ENCODE measurements around the gene HOXD11.

Gene HOXD11

DNA sequence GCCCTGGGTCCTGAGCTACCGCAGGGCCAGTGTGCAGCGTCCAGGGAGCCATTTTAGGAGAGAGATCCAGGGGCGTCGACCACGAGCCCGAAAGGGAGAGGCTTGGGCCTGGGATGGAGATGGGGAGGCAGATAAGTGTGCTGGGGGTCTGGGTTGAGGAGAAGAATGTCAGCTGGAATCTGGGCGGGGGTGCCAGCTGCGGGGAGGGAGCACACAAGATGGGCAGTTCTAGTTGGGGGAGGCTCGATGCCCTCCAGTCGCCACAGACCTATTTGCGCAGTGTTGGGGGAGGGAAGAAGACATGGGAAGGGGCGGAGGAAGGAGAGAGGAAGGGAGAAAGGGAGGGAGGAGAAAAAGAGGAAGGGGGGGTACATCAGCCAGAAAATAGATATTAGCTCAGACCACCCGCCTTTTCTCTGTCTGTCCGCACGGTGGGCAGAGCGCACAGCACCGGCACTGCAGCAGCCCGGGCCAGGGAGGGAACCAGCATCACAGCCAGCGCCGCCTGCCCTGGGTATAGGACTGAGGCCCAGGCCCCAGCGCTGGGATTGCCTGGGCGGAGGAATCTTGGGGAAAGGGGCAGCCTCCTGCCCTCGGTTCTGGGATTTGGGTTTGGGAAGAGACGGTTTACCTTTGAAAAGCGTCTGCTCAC, 1.9 kb upstream of the HOXD11 start:
- Histone ChIP-seq H3K9ac (ENCODE audit: low read depth, low read length) (no peak overlapping the region), H3K9me3 (ENCODE audit: insufficient read depth, low read depth, low read length) (peaks cover 5% of the 10 kb centered on the region; the same call in 1 of the 2 replicates), H3K27ac (ENCODE audit: low read length) (no peak overlapping the region), H3K4me1 (ENCODE audit: insufficient read depth, low read length) (no peaks in the 10 kb centered on the region), H3K36me3 (ENCODE audit: insufficient read depth, low read depth, low read length) (no peaks in the 10 kb centered on the region), H3K27me3 (ENCODE audit: insufficient read depth, low read length) (peaks cover 100% of the 10 kb centered on the region), H3K4me3 (ENCODE audit: low read length) (no peak overlapping the region; the same call in 1 of the 2 replicates)

DNA sequence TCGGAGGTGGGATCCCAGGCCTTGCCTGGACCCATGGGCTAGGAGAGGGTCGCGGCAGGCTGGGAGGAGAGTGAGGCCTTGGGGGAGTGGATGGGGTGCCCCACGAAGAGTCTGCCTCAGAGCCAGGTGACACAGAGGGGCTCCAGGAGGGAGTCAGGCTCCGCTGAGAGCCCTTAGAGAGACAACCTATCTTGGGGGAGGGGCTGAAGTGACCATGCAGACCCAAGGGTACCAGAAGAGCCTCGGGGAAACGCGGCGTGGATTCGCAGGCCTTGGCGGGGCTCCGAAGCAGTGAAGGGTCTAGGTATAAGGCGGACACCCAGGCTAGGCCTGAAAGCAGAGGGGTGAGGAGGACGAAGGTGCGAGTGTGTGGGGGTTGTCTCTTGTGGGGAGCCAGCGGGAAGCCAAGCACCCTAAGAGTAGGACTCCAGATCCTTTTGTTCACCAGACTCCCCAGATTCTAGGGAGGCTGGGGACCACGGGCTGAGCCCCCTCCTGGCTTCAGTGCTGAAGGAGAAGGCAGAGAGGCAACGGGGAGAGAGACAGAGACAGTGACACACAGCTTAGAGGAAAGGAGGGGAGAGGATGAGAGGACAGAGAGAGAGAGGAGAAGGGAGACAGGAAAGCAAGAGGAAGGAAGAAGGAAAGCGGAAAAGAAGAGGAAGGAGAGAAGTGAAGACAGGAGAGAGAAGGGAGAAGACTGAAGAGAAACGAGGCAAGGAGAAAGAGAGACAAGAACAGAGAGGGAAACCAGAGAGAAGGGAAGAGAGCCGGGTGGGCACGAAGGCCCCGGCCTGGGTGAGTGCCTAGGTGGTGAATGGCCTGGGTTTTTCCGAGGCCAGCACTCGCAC, 1.1 kb upstream of the HOXD11 start:
- no peak overlapping the region for H3K27ac ChIP-seq (ENCODE audit: low read length)
- H3K4me1 ChIP-seq (ENCODE audit: insufficient read depth, low read length): no peaks in the 10 kb centered on the region
- no peaks in the 10 kb centered on the region for H3K36me3 ChIP-seq (ENCODE audit: insufficient read depth, low read depth, low read length)
- H3K9me3 ChIP-seq (ENCODE audit: insufficient read depth, low read depth, low read length): no peaks in the 10 kb centered on the region; the same call in 1 of the 2 replicates
- peaks cover 100% of the 10 kb centered on the region for H3K27me3 ChIP-seq (ENCODE audit: insufficient read depth, low read length)
- H3K4me3 ChIP-seq (ENCODE audit: low read length): no peak overlapping the region
- H3K9ac ChIP-seq (ENCODE audit: low read depth, low read length): no peak overlapping the region

DNA sequence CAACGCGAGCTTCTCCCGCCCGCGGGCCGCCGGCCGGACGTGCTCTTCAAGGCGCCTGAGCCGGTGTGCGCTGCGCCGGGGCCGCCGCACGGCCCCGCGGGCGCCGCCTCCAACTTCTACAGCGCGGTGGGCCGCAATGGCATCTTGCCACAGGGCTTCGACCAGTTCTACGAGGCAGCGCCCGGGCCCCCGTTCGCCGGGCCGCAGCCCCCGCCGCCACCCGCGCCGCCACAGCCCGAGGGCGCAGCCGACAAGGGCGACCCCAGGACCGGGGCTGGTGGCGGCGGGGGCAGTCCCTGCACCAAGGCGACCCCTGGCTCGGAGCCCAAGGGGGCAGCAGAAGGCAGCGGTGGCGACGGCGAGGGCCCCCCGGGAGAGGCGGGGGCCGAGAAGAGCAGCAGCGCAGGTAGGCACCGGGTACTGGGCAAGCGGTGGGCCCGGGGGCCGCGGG, 676 bp downstream of the HOXD11 start:
- no peak overlapping the region for H3K27ac ChIP-seq (ENCODE audit: low read length)
- no peaks in the 10 kb centered on the region for H3K36me3 ChIP-seq (ENCODE audit: insufficient read depth, low read depth, low read length)
- H3K9me3 ChIP-seq (ENCODE audit: insufficient read depth, low read depth, low read length): no peaks in the 10 kb centered on the region; the same call in 1 of the 2 replicates
- H3K9ac ChIP-seq (ENCODE audit: low read depth, low read length): no peak overlapping the region
- no peak overlapping the region for H3K4me3 ChIP-seq (ENCODE audit: low read length)
- H3K27me3 ChIP-seq (ENCODE audit: insufficient read depth, low read length): peaks cover 100% of the 10 kb centered on the region
- no peaks in the 10 kb centered on the region for H3K4me1 ChIP-seq (ENCODE audit: insufficient read depth, low read length)

DNA sequence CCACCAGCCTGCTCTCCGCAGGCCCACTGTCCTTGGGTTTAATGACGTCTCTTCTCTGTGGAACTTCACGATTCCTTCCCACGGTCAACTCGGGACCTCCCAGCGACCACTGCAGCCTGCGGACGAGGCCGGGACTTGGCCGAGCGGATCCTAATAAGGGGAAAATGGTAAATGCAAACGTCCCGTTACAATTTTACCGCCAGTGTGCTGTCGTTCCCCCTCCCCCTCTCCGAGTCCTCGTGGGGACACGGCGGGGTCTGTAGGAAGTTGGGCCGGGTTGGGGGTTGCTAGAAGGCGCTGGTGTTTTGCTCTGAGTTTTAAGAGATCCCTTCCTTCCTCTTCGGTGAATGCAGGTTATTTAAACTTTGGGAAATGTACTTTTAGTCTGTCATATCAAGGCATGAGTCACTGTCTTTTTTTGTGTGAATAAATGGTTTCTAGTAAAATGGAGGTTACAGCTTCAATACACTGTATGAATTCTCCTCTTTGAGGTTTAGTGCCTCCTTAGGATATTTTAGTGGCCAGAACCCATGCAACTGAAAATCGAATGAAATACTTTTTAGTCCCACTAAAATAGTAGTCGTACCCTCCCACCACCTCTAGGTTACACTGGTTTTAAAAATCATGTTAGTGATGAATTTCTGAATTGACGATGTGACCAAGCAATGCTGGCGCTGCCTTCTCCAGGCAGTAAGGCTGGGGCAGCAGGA, 2.3 kb downstream of the HOXD11 start:
- Histone ChIP-seq H3K9ac (ENCODE audit: low read depth, low read length) (no peak overlapping the region), H3K4me3 (ENCODE audit: low read length) (no peak overlapping the region), H3K4me1 (ENCODE audit: insufficient read depth, low read length) (no peaks in the 10 kb centered on the region), H3K27me3 (ENCODE audit: insufficient read depth, low read length) (peaks cover 100% of the 10 kb centered on the region), H3K36me3 (ENCODE audit: insufficient read depth, low read depth, low read length) (no peaks in the 10 kb centered on the region), H3K27ac (ENCODE audit: low read length) (no peak overlapping the region), H3K9me3 (ENCODE audit: insufficient read depth, low read depth, low read length) (no peaks in the 10 kb centered on the region; the same call in 1 of the 2 replicates)

DNA sequence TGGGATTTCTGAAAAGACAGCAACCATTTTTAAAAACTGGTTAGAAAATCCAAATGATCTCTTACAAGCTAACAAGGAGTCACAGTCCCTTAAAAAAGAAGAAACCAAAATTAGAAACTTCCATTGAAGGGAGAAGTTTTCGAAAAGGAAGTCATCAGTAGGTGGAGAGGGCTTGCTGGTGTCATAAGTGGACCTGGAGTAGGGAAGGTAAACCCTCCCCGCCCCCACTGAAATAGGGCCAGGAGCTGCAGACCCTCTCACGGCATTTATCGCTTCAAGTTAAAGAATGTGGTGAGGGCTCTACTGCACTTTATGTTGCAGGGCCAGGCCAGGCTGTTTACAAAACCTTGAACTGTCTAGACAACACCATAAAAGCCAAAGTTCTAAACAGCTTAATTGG, 2.9 kb downstream of the HOXD11 start:
- Histone ChIP-seq H3K27ac (ENCODE audit: low read length) (no peak overlapping the region), H3K36me3 (ENCODE audit: insufficient read depth, low read depth, low read length) (no peaks in the 10 kb centered on the region), H3K4me1 (ENCODE audit: insufficient read depth, low read length) (no peaks in the 10 kb centered on the region), H3K9ac (ENCODE audit: low read depth, low read length) (no peak overlapping the region), H3K9me3 (ENCODE audit: insufficient read depth, low read depth, low read length) (no peaks in the 10 kb centered on the region; the same call in 1 of the 2 replicates), H3K27me3 (ENCODE audit: insufficient read depth, low read length) (peaks cover 100% of the 10 kb centered on the region), H3K4me3 (ENCODE audit: low read length) (no peak overlapping the region)

DNA sequence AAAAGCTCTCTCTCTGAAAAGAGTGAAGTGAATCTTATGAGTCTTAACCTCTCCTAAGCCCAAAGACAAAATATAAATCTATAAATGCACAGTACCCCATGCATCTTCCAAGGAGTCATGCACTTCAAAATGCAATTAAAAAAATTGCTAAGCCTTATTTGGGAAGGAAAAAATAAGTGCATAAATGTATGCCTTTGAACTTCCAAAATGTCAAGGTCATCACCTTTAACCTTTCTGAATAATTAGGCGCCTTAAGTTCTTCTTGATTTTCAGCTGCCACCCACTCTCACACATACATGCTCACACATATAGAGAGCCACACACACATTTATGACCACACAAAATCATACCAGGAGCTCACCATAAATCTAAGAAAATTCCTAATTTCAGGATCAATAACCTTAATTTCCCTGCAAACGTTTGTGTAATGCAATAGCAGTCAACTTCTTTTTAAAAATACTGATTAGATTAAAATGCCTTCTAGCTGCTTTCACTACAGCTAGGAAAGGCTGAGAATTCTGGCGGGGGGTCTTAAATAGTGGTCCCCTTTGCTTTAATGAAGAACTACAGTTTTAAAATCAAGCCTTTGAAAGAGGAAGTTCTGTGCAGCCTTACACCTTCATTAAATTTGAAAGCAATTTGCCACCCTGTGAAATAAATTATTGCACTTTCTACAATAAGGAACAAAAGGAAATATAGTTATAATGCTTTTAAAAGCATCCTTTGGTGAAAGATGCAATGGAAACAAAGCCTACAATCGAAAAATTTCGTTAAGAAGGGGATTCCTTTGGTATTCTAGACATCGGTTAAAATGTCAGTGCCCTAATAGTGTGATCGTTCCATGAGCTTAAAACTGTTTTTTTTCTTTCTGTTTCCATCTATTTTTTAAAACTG, 3.6 kb downstream of the HOXD11 start:
- H3K9ac ChIP-seq (ENCODE audit: low read depth, low read length): no peak overlapping the region
- peaks cover 100% of the 10 kb centered on the region for H3K27me3 ChIP-seq (ENCODE audit: insufficient read depth, low read length)
- H3K4me3 ChIP-seq (ENCODE audit: low read length): no peak overlapping the region
- H3K27ac ChIP-seq (ENCODE audit: low read length): no peak overlapping the region
- H3K9me3 ChIP-seq (ENCODE audit: insufficient read depth, low read depth, low read length): no peaks in the 10 kb centered on the region; the same call in 1 of the 2 replicates
- no peaks in the 10 kb centered on the region for H3K4me1 ChIP-seq (ENCODE audit: insufficient read depth, low read length)
- no peaks in the 10 kb centered on the region for H3K36me3 ChIP-seq (ENCODE audit: insufficient read depth, low read depth, low read length)

DNA sequence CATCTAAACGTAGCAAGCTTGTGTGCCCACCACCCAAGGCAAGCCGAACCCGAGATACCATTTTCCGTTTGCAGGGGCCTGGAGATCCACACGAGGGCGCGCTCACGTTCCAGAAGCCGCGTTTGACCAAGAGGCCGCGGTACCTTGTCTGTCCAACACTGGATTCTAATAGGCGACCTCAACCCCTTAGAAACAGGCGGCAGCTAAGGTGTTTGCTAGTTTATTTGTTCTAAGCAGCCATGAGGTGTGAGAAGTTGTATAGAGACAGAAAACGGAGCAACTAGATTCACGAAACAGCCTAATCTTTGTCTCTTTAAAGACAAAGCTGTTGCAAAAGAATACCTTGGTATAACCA, 4.2 kb downstream of the HOXD11 start:
- Histone ChIP-seq H3K27ac (ENCODE audit: low read length) (no peak overlapping the region), H3K4me1 (ENCODE audit: insufficient read depth, low read length) (no peaks in the 10 kb centered on the region), H3K9ac (ENCODE audit: low read depth, low read length) (no peak overlapping the region), H3K9me3 (ENCODE audit: insufficient read depth, low read depth, low read length) (no peaks in the 10 kb centered on the region; the same call in 1 of the 2 replicates), H3K4me3 (ENCODE audit: low read length) (no peak overlapping the region), H3K27me3 (ENCODE audit: insufficient read depth, low read length) (peaks cover 100% of the 10 kb centered on the region), H3K36me3 (ENCODE audit: insufficient read depth, low read depth, low read length) (no peaks in the 10 kb centered on the region)

DNA sequence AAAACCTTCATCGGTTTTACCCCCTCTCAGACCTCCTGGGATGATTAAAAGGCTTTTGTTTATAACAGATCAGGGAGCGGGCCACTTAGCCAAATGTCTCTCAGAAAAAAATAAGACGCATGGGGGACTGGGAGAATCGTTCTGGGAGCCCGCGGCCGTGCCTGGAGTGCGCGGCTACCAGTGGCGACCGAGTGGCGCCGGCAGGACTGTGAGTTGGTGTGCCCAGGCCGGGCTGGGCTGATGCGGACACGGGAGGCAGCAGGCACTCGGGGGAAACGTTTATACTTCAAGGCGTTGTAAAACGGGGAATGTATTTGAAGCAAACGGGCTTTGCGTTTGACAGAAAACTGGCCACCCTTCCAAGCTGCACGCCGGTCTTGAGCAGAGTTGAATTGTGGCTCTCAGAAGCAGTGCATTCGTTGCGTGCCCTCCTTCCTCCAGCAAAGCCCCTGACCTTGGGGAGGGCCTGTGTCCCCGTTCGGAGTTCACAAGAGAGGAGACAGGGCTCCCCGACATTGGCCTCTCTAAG, 4.8 kb downstream of the HOXD11 start:
- H3K27ac ChIP-seq (ENCODE audit: low read length): no peak overlapping the region
- peaks cover 100% of the 10 kb centered on the region for H3K27me3 ChIP-seq (ENCODE audit: insufficient read depth, low read length)
- no peaks in the 10 kb centered on the region for H3K4me1 ChIP-seq (ENCODE audit: insufficient read depth, low read length)
- no peak overlapping the region for H3K4me3 ChIP-seq (ENCODE audit: low read length)
- H3K36me3 ChIP-seq (ENCODE audit: insufficient read depth, low read depth, low read length): no peaks in the 10 kb centered on the region
- peaks cover 4% of the 10 kb centered on the region for H3K9me3 ChIP-seq (ENCODE audit: insufficient read depth, low read depth, low read length)
- H3K9ac ChIP-seq (ENCODE audit: low read depth, low read length): no peak overlapping the region

DNA sequence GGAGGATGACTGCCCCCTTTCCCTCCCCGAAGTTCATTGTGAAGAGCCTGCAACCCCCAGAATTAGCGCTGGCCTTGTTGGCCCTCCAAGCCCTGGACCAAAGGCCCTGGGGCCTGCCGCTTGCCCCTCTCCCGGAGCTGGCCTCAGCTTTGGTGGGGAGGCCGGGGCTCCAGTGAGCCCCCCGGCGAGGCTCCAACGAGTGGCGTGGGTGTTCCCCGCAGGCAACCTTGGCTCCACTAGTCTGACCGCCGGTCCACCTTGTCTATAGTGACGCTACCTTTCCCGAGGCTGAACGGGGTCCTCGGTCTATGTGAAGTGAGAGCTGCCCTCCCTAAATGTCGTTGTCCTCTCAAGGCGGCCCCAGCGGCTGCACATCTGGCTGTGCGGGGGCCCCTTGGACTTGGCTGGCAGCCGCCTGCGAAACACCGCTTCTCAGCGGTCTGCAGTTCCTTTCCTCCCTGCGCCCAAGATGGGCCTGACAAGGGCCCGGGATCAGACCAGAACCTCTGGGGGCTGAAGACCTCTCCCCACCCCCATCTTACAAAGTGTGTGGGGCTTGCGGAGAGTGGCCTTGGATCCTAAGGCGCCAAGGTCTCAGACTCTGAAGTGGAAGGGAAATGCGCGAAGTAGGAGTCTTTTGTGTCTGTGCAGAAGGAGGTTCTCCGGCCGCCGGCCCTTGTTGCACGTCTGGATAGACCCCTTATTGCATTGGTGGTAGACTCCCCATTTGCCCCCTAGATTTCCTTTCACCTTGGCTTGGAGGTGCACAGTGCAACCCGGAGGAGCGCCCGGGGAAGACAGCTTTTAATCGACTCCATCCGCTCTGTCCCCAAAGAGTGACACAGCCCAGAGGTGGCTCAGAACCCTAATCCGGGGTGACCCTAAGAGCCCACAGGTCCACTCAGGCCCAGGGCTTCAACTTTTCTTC, 5.6 kb downstream of the HOXD11 start:
- Histone ChIP-seq H3K4me3 (ENCODE audit: low read length) (no peak overlapping the region), H3K36me3 (ENCODE audit: insufficient read depth, low read depth, low read length) (no peaks in the 10 kb centered on the region), H3K9ac (ENCODE audit: low read depth, low read length) (no peak overlapping the region), H3K27ac (ENCODE audit: low read length) (no peak overlapping the region), H3K27me3 (ENCODE audit: insufficient read depth, low read length) (peaks cover 100% of the 10 kb centered on the region), H3K9me3 (ENCODE audit: insufficient read depth, low read depth, low read length) (peaks cover 6% of the 10 kb centered on the region), H3K4me1 (ENCODE audit: insufficient read depth, low read length) (no peaks in the 10 kb centered on the region)
